HepG2 (cell line): ENCODE data around the gene AUTS2. TPM values are rescaled to one million over a fixed set of nuclear protein-coding genes. Genes with fewer than 3 reads are reported as not detected.

Experiments
- ATAC-seq: fragments of 200-7000 bp; cut with Tn5 transposase; 3 replicates; pipeline ENCODE4 v1.9.1; 2020; ENCODE audit warnings: mild to moderate bottlenecking, moderate library complexity
- BruUV-seq: library from RNA; stranded (reverse); fragments of 400-500 nt; replicated peaks from 2 replicates; lab custom pipeline; 2021; lab: Mats Ljungman, UMichigan
- CTCF ChIA-PET: fragments of 300-600 bp; formaldehyde crosslinking; extraction: SDS; loops from one replicate; lab custom pipeline; 2021; ENCODE audit warnings: low total read pairs, inconsistent platforms, low intra/inter-chr PET ratio; lab: Yijun Ruan, JAX
- POLR2A ChIA-PET: fragments of 350-600 bp; sonication (Branson Sonifier 250); formaldehyde crosslinking; loops from one replicate; lab custom pipeline; 2020; ENCODE audit warnings: antibody characterized with exemption, inconsistent platforms; lab: Yijun Ruan, JAX
- DNase-seq: peaks from one replicate; pipeline ENCODE4 v3.0.0-alpha.2; 2015; ENCODE audit warnings: low spot score
- FAIRE-seq: peaks from 3 replicates; lab custom pipeline; 2011; peaks lifted over from hg19 to GRCh38; lab: Jason Lieb, UNC
- H2AFZ ChIP-seq: one replicate; pipeline ENCODE4 v1.6.1; 2011; ENCODE audit warnings: low read length, inconsistent platforms
- H3K27ac ChIP-seq: fragments of 300-600 bp; 3 replicates; pipeline ENCODE4 v1.8.0; 2011; ENCODE audit warnings: mixed run types, mild to moderate bottlenecking, mixed read lengths, low read length, inconsistent platforms; ENCODE audit not compliant: insufficient read depth; ENCODE audit errors: extremely low read length
- H3K27me3 ChIP-seq, 2 experiments: fragments of 200-600 bp in 1 of 2; 2 replicates in 1 of 2; 3 replicates in 1 of 2; pipeline versions ENCODE4 v1.6.0 to v1.8.0; 2011; ENCODE audit warnings: low read length in 2 of 2, mild to moderate bottlenecking in 2 of 2, moderate library complexity in 2 of 2, inconsistent platforms in 1 of 2; ENCODE audit not compliant: insufficient read depth in 2 of 2, control insufficient read depth in 1 of 2
- H3K36me3 ChIP-seq, 2 experiments: fragments of 200-600 bp in 1 of 2; replicated peaks in 1 of 2; 2 replicates in 1 of 2; 3 replicates in 1 of 2; pipeline versions ENCODE4 v1.5.1 to v1.8.0; 2011; ENCODE audit warnings: low read length in 2 of 2, inconsistent platforms in 1 of 2; ENCODE audit not compliant: insufficient read depth in 2 of 2, control insufficient read depth in 1 of 2
- H3K4me1 ChIP-seq: 2 replicates; pipeline ENCODE4 v1.5.1; 2012; ENCODE audit warnings: low read length, inconsistent platforms; ENCODE audit not compliant: insufficient read depth
- H3K4me2 ChIP-seq: 2 replicates; pipeline ENCODE4 v1.6.0; 2011; ENCODE audit warnings: low read depth, low read length, inconsistent platforms
- H3K4me3 ChIP-seq, 3 experiments: fragments of 200-600 bp in 1 of 3; sonication (generic), shearing (Covaris generic) in 1 of 3; replicated peaks in 1 of 3; 2 replicates each; pipeline ENCODE4 v1.5.1; 2011 to 2016; ENCODE audit warnings: low read length in 3 of 3, inconsistent platforms in 2 of 3, low read depth in 2 of 3, mild to moderate bottlenecking in 2 of 3, control low read depth in 1 of 3, mixed read lengths in 1 of 3; ENCODE audit not compliant: insufficient read depth in 1 of 3
- H3K79me2 ChIP-seq: one replicate; pipeline ENCODE4 v1.6.1; 2011; ENCODE audit warnings: low read length, inconsistent platforms; ENCODE audit not compliant: insufficient read depth
- H3K9ac ChIP-seq: 2 replicates; pipeline ENCODE4 v1.6.0; 2011; ENCODE audit warnings: mild to moderate bottlenecking, low read depth, low read length, inconsistent platforms; ENCODE audit not compliant: insufficient read depth
- H3K9me3 ChIP-seq: 2 replicates; pipeline ENCODE4 v1.5.1; 2012; ENCODE audit warnings: mild to moderate bottlenecking, low read length
- H4K20me1 ChIP-seq: 2 replicates; pipeline ENCODE4 v1.6.0; 2011; ENCODE audit warnings: inconsistent platforms, mild to moderate bottlenecking, low read length, moderate library complexity; ENCODE audit not compliant: insufficient read depth
- AFF4 ChIP-seq: sonication (generic); formaldehyde crosslinking; IDR thresholded peaks from 2 replicates; pipeline ENCODE4 v1.4.0; 2020; ENCODE audit warnings: missing genetic modification reagents
- HOXD1 ChIP-seq: sonication (generic); formaldehyde crosslinking; IDR thresholded peaks from 2 replicates; pipeline ENCODE4 v1.5.0; 2020; ENCODE audit warnings: missing genetic modification reagents
- NR3C1 ChIP-seq: sonication (generic); formaldehyde crosslinking; IDR thresholded peaks from 2 replicates; pipeline ENCODE4 v1.4.0; 2020; ENCODE audit warnings: missing genetic modification reagents
- SNRNP70 ChIP-seq: fragments of 200-400 bp; formaldehyde crosslinking; IDR thresholded peaks from 2 replicates; pipeline ENCODE4 v1.6.1; 2017; ENCODE audit warnings: mild to moderate bottlenecking, low read depth, low read length, moderate library complexity
- ZNF629 ChIP-seq: sonication (generic); formaldehyde crosslinking; conservative IDR thresholded peaks from 2 replicates; pipeline ENCODE4 v1.5.0; 2020; ENCODE audit warnings: missing genetic modification reagents
- WGBS: methylation state at CpG from one replicate; pipeline ENCODE4 v1.1.6; 2017; ENCODE audit warnings: low lambda C conversion rate; 5-methylcytosine and 5-hydroxymethylcytosine counted together
- in situ Hi-C: cut with HindIII; loops from 2 replicates; pipeline ENCODE4 v1.10.0; 2017; ENCODE audit warnings: low pct_unique_long_range_greater_than_20kb; ENCODE audit not compliant: extremely low pct_ligation_motif_present
- intact Hi-C: fragments of 100-400 bp; cut with micrococcal nuclease; formaldehyde crosslinking; loops from one replicate; pipeline ENCODE4 v1.10.0; 2022; ENCODE audit not compliant: unreplicated experiment
- polyA plus RNA-seq, 8 experiments: library from polyadenylated mRNA; depleted of rRNA in 3 of 8; stranded (reverse) in 7 of 8; unstranded in 1 of 8; fragments of >200 nt; fragmentation: Illumina TruSeq in 4 of 8; extraction: Trizol in 4 of 8; gene quantifications; 2 replicates each; pipeline versions ENCODE4 v1.2.1 to v1.2.3, GENCODE V29; 2011 to 2016; ENCODE audit warnings: low read depth in 4 of 8, missing spikeins in 1 of 8, mixed read lengths in 1 of 8; ENCODE audit not compliant: insufficient read depth in 1 of 8
- total RNA-seq, 5 experiments: library from RNA; depleted of rRNA; stranded (reverse); fragments of >200 nt; fragmentation: Illumina TruSeq; extraction: Trizol; gene quantifications; 2 replicates each; pipeline ENCODE4 v1.2.3, GENCODE V29; 2016; ENCODE audit warnings: low read depth in 1 of 5
- TF ChIP-seq, protein P1 (sequence below): sonication (generic); formaldehyde crosslinking; IDR thresholded peaks from 2 replicates; pipeline ENCODE4 v1.9.0; 2021; ENCODE audit warnings: missing genetic modification reagents, borderline replicate concordance
- TF ChIP-seq, protein P2 (sequence below): sonication (generic); formaldehyde crosslinking; IDR thresholded peaks from 2 replicates; pipeline ENCODE4 v1.8.0; 2022; ENCODE audit warnings: missing genetic modification reagents, mild to moderate bottlenecking, borderline replicate concordance

AUTS2 gene
- total and polyA plus RNA-seq, 2 of the 13 experiments (the other 11 are each of a cell fraction or from before 2014, with no cell fraction given): 0.38 TPM; not detected in 1

GRCh38 chr7:70660819-70661191 lies 1062.5 kb downstream of the AUTS2 start:
- Histone ChIP-seq H3K27ac (no peak overlapping the region), H3K4me2 (no peak overlapping the region), H2AFZ (no peak overlapping the region), H4K20me1 (no peaks in the 10 kb centered on the region), H3K4me1 (no peaks in the 10 kb centered on the region), H3K4me3 (no peak overlapping the region), H3K27me3 (peaks cover 0 to 11% of the 10 kb centered on the region in 2 experiments; a peak in 1 of 5 replicates), H3K36me3 (no peaks in the 10 kb centered on the region), H3K79me2 (no peaks in the 10 kb centered on the region), H3K9me3 (no peaks in the 10 kb centered on the region), H3K9ac (no peak overlapping the region)
- ChIA-PET CTCF (no interaction called here), POLR2A (no interaction called here)
- in situ Hi-C loops: no loop called here
- TF ChIP-seq ZNF629 (no peak), NR3C1 (CRISPR knock-in tag) (no peak), HOXD1 (CRISPR knock-in tag) (no peak), AFF4 (CRISPR knock-in tag) (no peak)
- BruUV-seq: no TSS peak
- WGBS: 33% methylated on average over 3 of the region's 3 CpGs
- no peak for ATAC-seq
- no peak for DNase-seq
- no peak for FAIRE-seq
- intact Hi-C loops: no loop called here

DNA sequence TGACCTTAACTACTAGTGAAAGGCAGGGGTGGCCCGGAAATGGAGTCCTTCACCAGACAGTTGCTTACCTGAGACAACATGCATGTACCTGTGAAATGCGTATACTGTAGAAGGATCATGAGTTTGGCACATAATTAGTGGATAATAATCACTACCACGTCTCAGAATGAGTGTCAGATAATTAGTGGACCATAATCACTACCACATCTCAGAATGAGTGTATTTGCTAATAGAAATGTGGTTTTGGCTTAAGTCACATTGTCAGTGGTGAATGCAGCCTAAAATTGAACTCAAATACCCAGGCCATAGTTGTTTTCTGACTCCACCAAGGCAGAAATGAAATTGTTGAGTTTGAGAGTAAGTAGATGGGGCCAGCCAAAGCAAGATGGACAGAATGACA lies 1065.4 kb downstream of the AUTS2 start:
- FAIRE-seq (no peak), ATAC-seq (no peak)
- ChIA-PET CTCF (no interaction called here), POLR2A (no interaction called here)
- WGBS: 26% methylated on average over 3 of the region's 3 CpGs
- H4K20me1 ChIP-seq: no peaks in the 10 kb centered on the region
- H2AFZ ChIP-seq: no peak overlapping the region
- H3K79me2 ChIP-seq: no peaks in the 10 kb centered on the region
- no peak overlapping the region for H3K4me2 ChIP-seq
- BruUV-seq: no TSS peak
- H3K9ac ChIP-seq: no peak overlapping the region
- in situ Hi-C loops: no loop called here
- intact Hi-C loops: no loop called here
- TF ChIP-seq, protein P1, sequence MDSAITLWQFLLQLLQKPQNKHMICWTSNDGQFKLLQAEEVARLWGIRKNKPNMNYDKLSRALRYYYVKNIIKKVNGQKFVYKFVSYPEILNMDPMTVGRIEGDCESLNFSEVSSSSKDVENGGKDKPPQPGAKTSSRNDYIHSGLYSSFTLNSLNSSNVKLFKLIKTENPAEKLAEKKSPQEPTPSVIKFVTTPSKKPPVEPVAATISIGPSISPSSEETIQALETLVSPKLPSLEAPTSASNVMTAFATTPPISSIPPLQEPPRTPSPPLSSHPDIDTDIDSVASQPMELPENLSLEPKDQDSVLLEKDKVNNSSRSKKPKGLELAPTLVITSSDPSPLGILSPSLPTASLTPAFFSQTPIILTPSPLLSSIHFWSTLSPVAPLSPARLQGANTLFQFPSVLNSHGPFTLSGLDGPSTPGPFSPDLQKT (CRISPR knock-in tag): no peak
- TF ChIP-seq SNRNP70: no peak
- TF ChIP-seq, protein P2, sequence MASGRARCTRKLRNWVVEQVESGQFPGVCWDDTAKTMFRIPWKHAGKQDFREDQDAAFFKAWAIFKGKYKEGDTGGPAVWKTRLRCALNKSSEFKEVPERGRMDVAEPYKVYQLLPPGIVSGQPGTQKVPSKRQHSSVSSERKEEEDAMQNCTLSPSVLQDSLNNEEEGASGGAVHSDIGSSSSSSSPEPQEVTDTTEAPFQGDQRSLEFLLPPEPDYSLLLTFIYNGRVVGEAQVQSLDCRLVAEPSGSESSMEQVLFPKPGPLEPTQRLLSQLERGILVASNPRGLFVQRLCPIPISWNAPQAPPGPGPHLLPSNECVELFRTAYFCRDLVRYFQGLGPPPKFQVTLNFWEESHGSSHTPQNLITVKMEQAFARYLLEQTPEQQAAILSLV: no peak
- TF ChIP-seq, all 625 proteins: peak for 0
- DNase-seq: no peak
- H3K27me3 ChIP-seq: peaks cover 0 to 11% of the 10 kb centered on the region in 2 experiments; a peak in 1 of 5 replicates
- H3K36me3 ChIP-seq: no peaks in the 10 kb centered on the region
- no peaks in the 10 kb centered on the region for H3K9me3 ChIP-seq
- no peak overlapping the region for H3K4me3 ChIP-seq
- no peak overlapping the region for H3K27ac ChIP-seq
- H3K4me1 ChIP-seq: no peaks in the 10 kb centered on the region
